Loucy (cell line): ENCODE data around the gene ADSL.

Source experiments
- H2AFZ ChIP-seq: fragments of 200-600 bp; sonication (generic); 2 replicates; pipeline ENCODE4 v1.6.0; 2016; ENCODE audit warnings: antibody characterized with exemption, mild to moderate bottlenecking, low read length, moderate library complexity
- H3F3A ChIP-seq: fragments of 200-600 bp; 2 replicates; pipeline ENCODE4 v1.6.0; 2016; ENCODE audit warnings: antibody characterized with exemption, low read depth, mild to moderate bottlenecking
- H3K27me3 ChIP-seq: fragments of 200-600 bp; sonication (generic); 2 replicates; pipeline ENCODE4 v1.6.1; 2014; ENCODE audit warnings: low read length, mild to moderate bottlenecking; ENCODE audit not compliant: insufficient read depth, poor library complexity, severe bottlenecking
- H3K36me3 ChIP-seq: fragments of 200-600 bp; sonication (generic); 2 replicates; pipeline ENCODE4 v1.6.1; 2016; ENCODE audit warnings: low read length; ENCODE audit not compliant: insufficient read depth
- H3K4me1 ChIP-seq: fragments of 200-600 bp; sonication (generic); 2 replicates; pipeline ENCODE4 v1.5.1; 2014; ENCODE audit warnings: low read length, mild to moderate bottlenecking; ENCODE audit not compliant: insufficient read depth, poor library complexity, severe bottlenecking
- H3K4me2 ChIP-seq: fragments of 200-600 bp; sonication (generic); 2 replicates; pipeline ENCODE4 v1.6.0; 2014; ENCODE audit warnings: antibody characterized with exemption, low read length, low read depth, mild to moderate bottlenecking; ENCODE audit not compliant: poor library complexity, severe bottlenecking
- H3K4me3 ChIP-seq: fragments of 200-600 bp; sonication (generic); 2 replicates; pipeline ENCODE4 v1.5.1; 2014; ENCODE audit warnings: low read length, mild to moderate bottlenecking, mixed read lengths; ENCODE audit not compliant: poor library complexity, severe bottlenecking
- H3K79me2 ChIP-seq: fragments of 200-600 bp; sonication (generic); 2 replicates; pipeline ENCODE4 v1.6.1; 2014; ENCODE audit warnings: low read length; ENCODE audit not compliant: insufficient read depth
- H3K9ac ChIP-seq: fragments of 200-600 bp; sonication (generic); 2 replicates; pipeline ENCODE4 v1.6.0; 2014; ENCODE audit warnings: mild to moderate bottlenecking, low read depth, low read length, moderate library complexity; ENCODE audit not compliant: poor library complexity, severe bottlenecking
- H3K9me2 ChIP-seq: fragments of 200-600 bp; sonication (generic); replicated peaks from 2 replicates; pipeline ENCODE4 v1.6.1; 2016; ENCODE audit warnings: low read depth, low read length, mixed read lengths
- H3K9me3 ChIP-seq: fragments of 200-600 bp; sonication (generic); 2 replicates; pipeline ENCODE4 v1.6.1; 2014; ENCODE audit warnings: mild to moderate bottlenecking, antibody characterized with exemption, low read length, low read depth; ENCODE audit not compliant: insufficient read depth
- H4K20me1 ChIP-seq: fragments of 200-600 bp; sonication (generic); 2 replicates; pipeline ENCODE4 v1.6.0; 2014; ENCODE audit warnings: antibody characterized with exemption, low read length, mild to moderate bottlenecking; ENCODE audit not compliant: insufficient read depth, poor library complexity, severe bottlenecking
- EZH2phosphoT487 ChIP-seq: fragments of 200-600 bp; IDR thresholded peaks from 2 replicates; pipeline ENCODE4 v1.6.1; 2018; ENCODE audit warnings: antibody characterized with exemption, mild to moderate bottlenecking, moderate library complexity, borderline replicate concordance
- TF ChIP-seq, protein P1 (sequence below): fragments of 200-600 bp; sonication (generic); conservative IDR thresholded peaks from 2 replicates; pipeline ENCODE4 v1.5.1; 2014; ENCODE audit warnings: mild to moderate bottlenecking, antibody characterized with exemption, low read length

The ADSL gene

DNA sequence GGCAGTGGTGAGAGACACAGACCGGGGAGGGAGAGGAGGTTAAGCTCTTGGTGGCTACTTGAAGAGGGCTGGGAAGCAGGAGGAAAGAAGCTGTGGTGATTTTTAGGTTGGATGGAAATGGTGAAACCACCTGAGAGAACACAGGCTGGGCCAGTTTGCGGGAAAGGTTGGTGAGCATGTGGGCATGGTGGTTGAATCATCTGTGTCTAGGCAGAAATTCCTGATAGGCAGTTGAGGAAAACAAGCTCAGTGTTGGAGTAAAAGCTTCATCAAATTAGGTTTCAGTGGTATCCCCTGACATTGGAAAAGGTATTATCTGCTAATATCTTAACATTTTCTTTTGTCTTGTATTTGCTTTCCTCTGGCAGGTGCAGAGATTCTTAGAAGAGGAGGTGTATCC, 19.8 kb downstream of the ADSL start:
- Histone ChIP-seq H3K9me3 (no peaks in the 10 kb centered on the region), H3F3A (no peaks in the 10 kb centered on the region), H3K9ac (no peak overlapping the region), H2AFZ (no peak overlapping the region), H3K27me3 (no peaks in the 10 kb centered on the region), H3K79me2 (peaks cover 3% of the 10 kb centered on the region), H3K36me3 (peaks cover 60% of the 10 kb centered on the region; the same call in 1 of the 2 replicates), H4K20me1 (peaks cover 2% of the 10 kb centered on the region), H3K9me2 (no peaks in the 10 kb centered on the region), H3K4me1 (peaks cover 3% of the 10 kb centered on the region), H3K4me3 (no peak overlapping the region), H3K4me2 (no peak overlapping the region)
- TF ChIP-seq, protein P1, sequence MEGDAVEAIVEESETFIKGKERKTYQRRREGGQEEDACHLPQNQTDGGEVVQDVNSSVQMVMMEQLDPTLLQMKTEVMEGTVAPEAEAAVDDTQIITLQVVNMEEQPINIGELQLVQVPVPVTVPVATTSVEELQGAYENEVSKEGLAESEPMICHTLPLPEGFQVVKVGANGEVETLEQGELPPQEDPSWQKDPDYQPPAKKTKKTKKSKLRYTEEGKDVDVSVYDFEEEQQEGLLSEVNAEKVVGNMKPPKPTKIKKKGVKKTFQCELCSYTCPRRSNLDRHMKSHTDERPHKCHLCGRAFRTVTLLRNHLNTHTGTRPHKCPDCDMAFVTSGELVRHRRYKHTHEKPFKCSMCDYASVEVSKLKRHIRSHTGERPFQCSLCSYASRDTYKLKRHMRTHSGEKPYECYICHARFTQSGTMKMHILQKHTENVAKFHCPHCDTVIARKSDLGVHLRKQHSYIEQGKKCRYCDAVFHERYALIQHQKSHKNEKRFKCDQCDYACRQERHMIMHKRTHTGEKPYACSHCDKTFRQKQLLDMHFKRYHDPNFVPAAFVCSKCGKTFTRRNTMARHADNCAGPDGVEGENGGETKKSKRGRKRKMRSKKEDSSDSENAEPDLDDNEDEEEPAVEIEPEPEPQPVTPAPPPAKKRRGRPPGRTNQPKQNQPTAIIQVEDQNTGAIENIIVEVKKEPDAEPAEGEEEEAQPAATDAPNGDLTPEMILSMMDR: no peak
- no peak for TF ChIP-seq EZH2phosphoT487

DNA sequence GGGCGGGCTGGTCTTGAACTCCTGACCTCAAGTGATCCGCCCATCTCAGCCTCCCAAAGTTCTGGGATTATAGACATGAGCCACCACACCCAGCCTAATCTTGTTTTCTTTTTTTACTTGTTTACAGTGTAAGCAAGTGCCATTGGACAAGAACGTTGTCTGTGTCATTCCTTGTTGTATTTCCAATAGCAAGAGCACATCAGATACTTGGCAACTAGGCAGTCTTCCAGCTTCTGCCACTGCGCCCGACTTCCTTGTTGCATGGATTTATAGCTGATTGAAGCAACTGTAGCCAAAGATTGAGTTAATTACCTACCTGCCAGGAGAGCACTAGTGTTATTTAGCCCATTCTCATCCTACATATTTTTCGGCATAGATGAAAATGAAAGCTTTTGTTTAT, 21.0 kb downstream of the ADSL start:
- H3K4me3 ChIP-seq: no peak overlapping the region
- peaks cover 10% of the 10 kb centered on the region for H3K4me1 ChIP-seq
- TF ChIP-seq, protein P1: no peak
- no peak for TF ChIP-seq EZH2phosphoT487
- peaks cover 47% of the 10 kb centered on the region; the same call in 1 of the 2 replicates for H3K36me3 ChIP-seq
- no peak overlapping the region for H2AFZ ChIP-seq
- H4K20me1 ChIP-seq: peaks cover 4% of the 10 kb centered on the region
- H3K9me3 ChIP-seq: no peaks in the 10 kb centered on the region
- no peaks in the 10 kb centered on the region for H3K9me2 ChIP-seq
- no peak overlapping the region for H3K9ac ChIP-seq
- H3K27me3 ChIP-seq: no peaks in the 10 kb centered on the region
- H3F3A ChIP-seq: no peaks in the 10 kb centered on the region
- peaks cover 11% of the 10 kb centered on the region for H3K79me2 ChIP-seq
- H3K4me2 ChIP-seq: no peak overlapping the region

- no peaks in the 10 kb centered on the region for H3F3A ChIP-seq
- H3K4me3 ChIP-seq: no peak overlapping the region
- H4K20me1 ChIP-seq: peaks cover 8% of the 10 kb centered on the region
- no peaks in the 10 kb centered on the region for H3K9me3 ChIP-seq
- peaks cover 13% of the 10 kb centered on the region for H3K4me1 ChIP-seq
- H3K27me3 ChIP-seq: no peaks in the 10 kb centered on the region
- H2AFZ ChIP-seq: no peak overlapping the region
- peaks cover 41% of the 10 kb centered on the region; the same call in 1 of the 2 replicates for H3K36me3 ChIP-seq
- H3K9ac ChIP-seq: no peak overlapping the region
- H3K4me2 ChIP-seq: no peak overlapping the region
- TF ChIP-seq, protein P1: no peak
- TF ChIP-seq EZH2phosphoT487: no peak
- no peaks in the 10 kb centered on the region for H3K9me2 ChIP-seq
- peaks cover 11% of the 10 kb centered on the region for H3K79me2 ChIP-seq
These were observed 21.7 kb downstream of the ADSL start for GRCh38 chr22:40368016-40368415.
